ENCODE results near the gene PKIG.

DNA sequence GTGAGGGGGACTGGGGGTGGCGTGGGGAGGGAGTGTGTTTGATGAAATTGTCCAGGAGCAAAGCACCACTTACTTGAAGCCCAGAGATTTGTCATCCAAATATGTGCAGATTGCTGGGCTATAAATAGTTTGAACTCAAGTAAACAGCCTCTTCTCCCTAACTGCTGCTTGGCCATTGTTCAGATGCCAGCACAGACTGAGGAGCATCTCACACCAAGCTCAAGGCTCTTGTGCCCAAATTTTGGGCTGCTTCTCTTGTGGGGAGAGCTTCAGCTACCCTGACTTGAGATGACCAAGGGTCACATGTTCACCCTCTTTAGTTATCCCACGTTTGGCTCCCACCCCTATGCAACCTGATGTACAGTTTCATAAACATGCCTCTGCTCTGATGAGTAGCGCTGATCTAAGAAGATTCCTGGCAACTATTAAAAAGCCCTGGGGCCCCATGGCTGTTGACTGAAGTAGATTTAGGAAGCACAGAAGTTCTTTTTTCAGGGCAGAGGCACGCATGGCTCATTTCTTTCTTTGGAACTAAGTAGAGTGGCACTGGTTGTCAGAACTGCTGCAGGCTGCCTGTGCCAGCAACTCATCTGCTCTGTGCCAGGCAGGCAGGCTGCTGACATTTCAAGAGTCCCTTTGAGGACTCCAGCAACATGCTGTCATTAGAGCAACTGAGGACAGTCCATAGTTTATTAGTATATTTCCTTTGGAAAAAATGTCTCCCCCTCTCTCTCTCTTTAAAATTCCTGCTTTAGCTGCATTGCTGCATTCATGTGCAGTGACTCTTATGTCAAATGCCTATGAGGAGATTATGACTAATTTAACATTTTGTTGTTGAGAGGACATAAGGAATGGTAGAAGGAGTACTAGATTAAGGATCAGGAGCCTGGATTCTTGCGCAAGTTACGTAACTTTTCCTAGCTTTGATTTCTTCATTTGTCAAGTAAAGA is 9.6 kb upstream of the PKIG start:
- TF ChIP-seq CTCF (IDR thresholded peaks at IDR 0.05), result no peak
- TF ChIP-seq POLR2A (IDR thresholded peaks at IDR 0.05), result no peak

Data from sigmoid colon (tissue), 3 donors.